Progenitor cell of endocrine pancreas (in vitro differentiated cells): ENCODE results near the gene TARP.
"Not testable (repeated sequence)": the region's sequence is repeated elsewhere in the genome, so short reads cannot be mapped to it uniquely, and the experiment has no call there.

Experiments used
- DNase-seq: peaks from one replicate; pipeline ENCODE4 v3.0.0; 2021; ENCODE audit warnings: low spot score; ENCODE audit not compliant: unreplicated experiment
- H3K27ac Mint-ChIP-seq: 2 replicates; pipeline ENCODE4 v1.8.0; 2021; ENCODE audit warnings: mild to moderate bottlenecking, moderate library complexity, mixed read lengths
- H3K27me3 Mint-ChIP-seq: 2 replicates; pipeline ENCODE4 v1.8.0; 2021; ENCODE audit warnings: mixed read lengths
- H3K36me3 Mint-ChIP-seq: 2 replicates; pipeline ENCODE4 v1.8.0; 2022; ENCODE audit warnings: mixed read lengths; ENCODE audit not compliant: insufficient read depth
- H3K4me1 Mint-ChIP-seq: 2 replicates; pipeline ENCODE4 v1.8.0; 2021; ENCODE audit warnings: low read depth, mixed read lengths
- H3K4me3 Mint-ChIP-seq: 2 replicates; pipeline ENCODE4 v1.8.0; 2021; ENCODE audit warnings: low read depth, mild to moderate bottlenecking, moderate library complexity, mixed read lengths
- H3K9me3 Mint-ChIP-seq: 2 replicates; pipeline ENCODE4 v1.8.0; 2021; ENCODE audit warnings: low read depth, mixed read lengths
- CTCF ChIP-seq: fragments of 200-600 bp; sonication (generic); IDR thresholded peaks from one replicate; pipeline ENCODE4 v1.5.0; 2021; ENCODE audit warnings: antibody characterized with exemption, mild to moderate bottlenecking; ENCODE audit not compliant: unreplicated experiment

TARP gene

DNA sequence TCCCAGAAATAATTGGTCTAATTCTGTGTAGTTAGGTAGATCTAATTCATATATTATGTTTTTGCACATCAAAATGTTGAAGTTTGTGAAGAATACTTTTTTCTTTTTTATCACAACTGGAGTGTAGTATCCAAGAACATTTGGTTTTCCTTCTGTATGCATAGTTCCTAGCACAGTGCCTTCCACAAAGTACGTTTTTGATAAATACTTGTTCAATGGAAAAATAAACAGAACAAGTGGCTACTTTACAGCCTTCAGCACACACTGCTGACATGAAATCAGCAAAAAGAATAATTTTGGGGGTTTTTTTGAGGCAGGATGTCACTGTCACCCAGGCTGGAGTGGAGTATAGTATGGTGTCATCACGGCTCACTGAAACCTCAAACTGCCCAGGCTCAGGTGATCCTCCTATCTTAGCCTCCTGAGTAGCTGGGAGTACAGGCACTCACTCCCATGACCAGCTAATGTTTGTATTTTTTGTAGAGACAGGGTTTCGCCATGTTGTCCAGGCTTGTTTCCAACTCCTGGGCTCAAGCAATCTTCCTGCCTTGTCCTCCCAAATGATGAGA is 27.9 kb downstream of the TARP start:
- Mint-ChIP-seq H3K27ac (no peak overlapping the region), H3K27me3 (peaks cover 2% of the 10 kb centered on the region), H3K36me3 (no peaks in the 10 kb centered on the region), H3K9me3 (no peaks in the 10 kb centered on the region), H3K4me3 (no peak overlapping the region), H3K4me1 (no peaks in the 10 kb centered on the region)
- TF ChIP-seq CTCF: no peak
- no peak for DNase-seq

- Mint-ChIP-seq H3K27me3 (peaks cover 2% of the 10 kb centered on the region), H3K4me1 (no peaks in the 10 kb centered on the region), H3K4me3 (no peak overlapping the region), H3K27ac (no peak overlapping the region), H3K9me3 (no peaks in the 10 kb centered on the region), H3K36me3 (no peaks in the 10 kb centered on the region)
- TF ChIP-seq CTCF: no peak
- no peak for DNase-seq
Measured at GRCh38 chr7:38244516-38244915, 28.9 kb downstream of the TARP start.

DNA sequence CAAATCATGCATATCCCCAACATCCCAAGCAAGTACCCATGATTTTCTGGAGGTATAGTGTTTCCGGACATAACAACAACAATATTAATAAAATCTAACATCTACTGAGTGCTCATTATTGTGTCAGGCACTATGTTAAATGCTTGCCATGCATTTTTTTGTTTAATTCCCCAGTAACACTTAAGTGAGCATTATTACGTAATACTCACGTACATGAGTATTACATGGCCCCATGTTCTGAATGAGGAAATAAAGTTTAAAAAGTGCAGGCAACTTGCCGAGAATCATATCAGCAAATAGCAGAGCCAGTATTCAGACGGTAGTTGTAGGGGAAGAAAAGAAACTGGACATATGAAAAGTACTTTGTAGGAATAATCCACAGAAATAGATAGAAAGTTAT is 30.1 kb downstream of the TARP start:
- not testable (repeated sequence) for H3K9me3 Mint-ChIP-seq, H3K36me3 Mint-ChIP-seq, H3K4me3 Mint-ChIP-seq, H3K4me1 Mint-ChIP-seq, DNase-seq, H3K27me3 Mint-ChIP-seq, H3K27ac Mint-ChIP-seq

- H3K9me3 Mint-ChIP-seq: no peaks in the 10 kb centered on the region
- H3K27me3 Mint-ChIP-seq: peaks cover 2% of the 10 kb centered on the region
Measured at GRCh38 chr7:38242814-38243213, 30.6 kb downstream of the TARP start.

DNA sequence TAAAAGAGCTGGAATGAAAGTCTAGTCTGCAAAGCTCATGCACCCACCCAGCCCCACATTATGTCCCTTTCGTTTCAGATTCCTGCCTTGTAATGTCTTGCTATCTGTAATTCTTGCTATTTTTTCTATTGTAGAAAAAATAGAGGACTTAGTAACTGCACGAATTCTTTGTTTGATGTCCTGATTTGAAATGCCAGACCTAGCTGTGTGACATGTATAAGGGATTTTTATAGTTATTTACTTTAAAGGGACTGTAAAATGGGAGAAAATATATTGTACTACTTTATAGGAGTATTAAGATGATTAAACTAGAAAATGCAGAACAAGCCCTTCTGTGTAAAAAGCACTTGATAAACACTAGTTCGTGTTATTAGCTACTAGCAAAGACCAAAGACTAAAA is 32.4 kb downstream of the TARP start:
- Mint-ChIP-seq H3K4me1 (no peaks in the 10 kb centered on the region), H3K27me3 (no peaks in the 10 kb centered on the region), H3K4me3 (no peak overlapping the region), H3K9me3 (no peaks in the 10 kb centered on the region), H3K27ac (no peak overlapping the region), H3K36me3 (no peaks in the 10 kb centered on the region)
- no peak for TF ChIP-seq CTCF
- DNase-seq: no peak

More at GRCh38 chr7:38242814-38243213, 30.6 kb downstream of the TARP start:
- no peak for DNase-seq
- Mint-ChIP-seq H3K36me3 (no peaks in the 10 kb centered on the region), H3K4me1 (no peaks in the 10 kb centered on the region), H3K4me3 (no peak overlapping the region), H3K27ac (no peak overlapping the region)
- no peak for TF ChIP-seq CTCF

GRCh38 chr7:38239129-38239528 is 34.3 kb downstream of the TARP start:
- H3K9me3 Mint-ChIP-seq, H3K36me3 Mint-ChIP-seq, H3K4me1 Mint-ChIP-seq, H3K27me3 Mint-ChIP-seq, H3K4me3 Mint-ChIP-seq, H3K27ac Mint-ChIP-seq, DNase-seq: not testable (repeated sequence)
